ENCODE results near the gene MALRD1. TPM values are rescaled to one million over a fixed set of nuclear protein-coding genes. Genes with fewer than 3 reads are reported as not detected.

The MALRD1 gene
- total RNA-seq, 1 experiment from 2014 or later, result 0.50 TPM

DNA sequence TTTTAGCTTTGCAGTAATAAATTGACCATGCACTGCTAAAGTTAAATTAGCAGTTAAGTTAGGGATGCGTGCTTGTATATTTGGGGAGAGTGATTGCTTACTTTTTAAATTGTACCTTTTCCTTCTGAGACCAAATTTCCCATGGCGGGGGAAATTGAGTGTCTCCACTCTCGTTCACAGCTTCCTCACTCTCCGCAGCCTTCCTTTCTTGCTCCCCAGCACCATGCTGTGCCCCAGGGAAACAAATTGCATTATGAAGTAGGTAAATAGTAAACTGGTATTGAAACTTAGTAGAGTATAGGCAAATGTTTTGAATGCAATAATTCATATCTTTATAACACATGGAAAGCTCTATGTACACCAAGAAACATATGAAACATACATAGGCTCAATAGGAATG, 85.4 kb downstream of the MALRD1 start:
- Mint-ChIP-seq H3K4me1 (peaks cover 8% of the 10 kb centered on the region), H3K4me3 (no peak overlapping the region), H3K27ac (no peak overlapping the region), H3K9me3 (no peaks in the 10 kb centered on the region), H3K27me3 (ENCODE audit: low read depth) (no peaks in the 10 kb centered on the region), H3K36me3 (no peaks in the 10 kb centered on the region)
- CTCF ChIA-PET, result interaction anchor here (0.8 kb wide), 1 partner anchor 35 kb away, joined by 3 read pairs; no protein-coding TSS in a partner anchor
- TF ChIP-seq SOX15 (CRISPR knock-in tag; IDR thresholded peaks at IDR 0.05) (no peak), NFATC4 (CRISPR knock-in tag; IDR thresholded peaks at IDR 0.05) (no peak), JUN (CRISPR knock-in tag; IDR thresholded peaks at IDR 0.05) (no peak)
- TF ChIP-seq, protein P1, sequence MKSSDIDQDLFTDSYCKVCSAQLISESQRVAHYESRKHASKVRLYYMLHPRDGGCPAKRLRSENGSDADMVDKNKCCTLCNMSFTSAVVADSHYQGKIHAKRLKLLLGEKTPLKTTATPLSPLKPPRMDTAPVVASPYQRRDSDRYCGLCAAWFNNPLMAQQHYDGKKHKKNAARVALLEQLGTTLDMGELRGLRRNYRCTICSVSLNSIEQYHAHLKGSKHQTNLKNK (CRISPR knock-in tag; IDR thresholded peaks at IDR 0.05), result no peak
- TF ChIP-seq, protein P2, sequence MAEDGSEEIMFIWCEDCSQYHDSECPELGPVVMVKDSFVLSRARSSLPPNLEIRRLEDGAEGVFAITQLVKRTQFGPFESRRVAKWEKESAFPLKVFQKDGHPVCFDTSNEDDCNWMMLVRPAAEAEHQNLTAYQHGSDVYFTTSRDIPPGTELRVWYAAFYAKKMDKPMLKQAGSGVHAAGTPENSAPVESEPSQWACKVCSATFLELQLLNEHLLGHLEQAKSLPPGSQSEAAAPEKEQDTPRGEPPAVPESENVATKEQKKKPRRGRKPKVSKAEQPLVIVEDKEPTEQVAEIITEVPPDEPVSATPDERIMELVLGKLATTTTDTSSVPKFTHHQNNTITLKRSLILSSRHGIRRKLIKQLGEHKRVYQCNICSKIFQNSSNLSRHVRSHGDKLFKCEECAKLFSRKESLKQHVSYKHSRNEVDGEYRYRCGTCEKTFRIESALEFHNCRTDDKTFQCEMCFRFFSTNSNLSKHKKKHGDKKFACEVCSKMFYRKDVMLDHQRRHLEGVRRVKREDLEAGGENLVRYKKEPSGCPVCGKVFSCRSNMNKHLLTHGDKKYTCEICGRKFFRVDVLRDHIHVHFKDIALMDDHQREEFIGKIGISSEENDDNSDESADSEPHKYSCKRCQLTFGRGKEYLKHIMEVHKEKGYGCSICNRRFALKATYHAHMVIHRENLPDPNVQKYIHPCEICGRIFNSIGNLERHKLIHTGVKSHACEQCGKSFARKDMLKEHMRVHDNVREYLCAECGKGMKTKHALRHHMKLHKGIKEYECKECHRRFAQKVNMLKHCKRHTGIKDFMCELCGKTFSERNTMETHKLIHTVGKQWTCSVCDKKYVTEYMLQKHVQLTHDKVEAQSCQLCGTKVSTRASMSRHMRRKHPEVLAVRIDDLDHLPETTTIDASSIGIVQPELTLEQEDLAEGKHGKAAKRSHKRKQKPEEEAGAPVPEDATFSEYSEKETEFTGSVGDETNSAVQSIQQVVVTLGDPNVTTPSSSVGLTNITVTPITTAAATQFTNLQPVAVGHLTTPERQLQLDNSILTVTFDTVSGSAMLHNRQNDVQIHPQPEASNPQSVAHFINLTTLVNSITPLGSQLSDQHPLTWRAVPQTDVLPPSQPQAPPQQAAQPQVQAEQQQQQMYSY (CRISPR knock-in tag; IDR thresholded peaks at IDR 0.05), result no peak
- TF ChIP-seq, protein P3, sequence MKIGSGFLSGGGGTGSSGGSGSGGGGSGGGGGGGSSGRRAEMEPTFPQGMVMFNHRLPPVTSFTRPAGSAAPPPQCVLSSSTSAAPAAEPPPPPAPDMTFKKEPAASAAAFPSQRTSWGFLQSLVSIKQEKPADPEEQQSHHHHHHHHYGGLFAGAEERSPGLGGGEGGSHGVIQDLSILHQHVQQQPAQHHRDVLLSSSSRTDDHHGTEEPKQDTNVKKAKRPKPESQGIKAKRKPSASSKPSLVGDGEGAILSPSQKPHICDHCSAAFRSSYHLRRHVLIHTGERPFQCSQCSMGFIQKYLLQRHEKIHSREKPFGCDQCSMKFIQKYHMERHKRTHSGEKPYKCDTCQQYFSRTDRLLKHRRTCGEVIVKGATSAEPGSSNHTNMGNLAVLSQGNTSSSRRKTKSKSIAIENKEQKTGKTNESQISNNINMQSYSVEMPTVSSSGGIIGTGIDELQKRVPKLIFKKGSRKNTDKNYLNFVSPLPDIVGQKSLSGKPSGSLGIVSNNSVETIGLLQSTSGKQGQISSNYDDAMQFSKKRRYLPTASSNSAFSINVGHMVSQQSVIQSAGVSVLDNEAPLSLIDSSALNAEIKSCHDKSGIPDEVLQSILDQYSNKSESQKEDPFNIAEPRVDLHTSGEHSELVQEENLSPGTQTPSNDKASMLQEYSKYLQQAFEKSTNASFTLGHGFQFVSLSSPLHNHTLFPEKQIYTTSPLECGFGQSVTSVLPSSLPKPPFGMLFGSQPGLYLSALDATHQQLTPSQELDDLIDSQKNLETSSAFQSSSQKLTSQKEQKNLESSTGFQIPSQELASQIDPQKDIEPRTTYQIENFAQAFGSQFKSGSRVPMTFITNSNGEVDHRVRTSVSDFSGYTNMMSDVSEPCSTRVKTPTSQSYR (CRISPR knock-in tag; IDR thresholded peaks at IDR 0.05), result no peak
- TF ChIP-seq, protein P4, sequence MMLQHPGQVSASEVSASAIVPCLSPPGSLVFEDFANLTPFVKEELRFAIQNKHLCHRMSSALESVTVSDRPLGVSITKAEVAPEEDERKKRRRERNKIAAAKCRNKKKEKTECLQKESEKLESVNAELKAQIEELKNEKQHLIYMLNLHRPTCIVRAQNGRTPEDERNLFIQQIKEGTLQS (CRISPR knock-in tag; conservative IDR thresholded peaks at IDR 0.05), result no peak
- ATAC-seq (0 out of 2 replicates have a peak, but pooled peaks have one; percentile 51), DNase-seq (ENCODE audit: low spot score) (no peak)
- POLR2A ChIA-PET, result no interaction called here

DNA sequence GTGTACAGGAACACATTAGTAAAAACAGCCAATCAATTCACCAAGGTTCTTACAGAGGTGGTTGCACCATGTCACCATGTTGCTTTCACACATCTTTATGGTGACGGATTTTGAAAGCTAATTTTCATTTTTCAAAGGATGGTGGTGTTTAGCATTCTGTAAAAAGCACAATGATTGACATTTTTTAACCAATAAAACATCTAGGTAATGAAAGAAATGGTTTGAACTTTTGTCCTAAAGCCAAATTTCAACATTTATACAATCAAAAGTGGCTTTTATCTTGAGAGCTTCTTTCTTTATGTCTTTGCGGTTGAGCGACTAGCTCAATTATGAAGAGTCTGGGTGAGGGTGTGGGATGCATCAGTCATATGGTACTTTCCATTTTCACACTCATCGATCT, 94.4 kb downstream of the MALRD1 start:
- ChIA-PET POLR2A (no interaction called here), CTCF (no interaction called here)
- TF ChIP-seq ZNF396 (CRISPR knock-in tag; IDR thresholded peaks at IDR 0.05; ENCODE audit: borderline replicate concordance), result no peak
- TF ChIP-seq, protein P5, sequence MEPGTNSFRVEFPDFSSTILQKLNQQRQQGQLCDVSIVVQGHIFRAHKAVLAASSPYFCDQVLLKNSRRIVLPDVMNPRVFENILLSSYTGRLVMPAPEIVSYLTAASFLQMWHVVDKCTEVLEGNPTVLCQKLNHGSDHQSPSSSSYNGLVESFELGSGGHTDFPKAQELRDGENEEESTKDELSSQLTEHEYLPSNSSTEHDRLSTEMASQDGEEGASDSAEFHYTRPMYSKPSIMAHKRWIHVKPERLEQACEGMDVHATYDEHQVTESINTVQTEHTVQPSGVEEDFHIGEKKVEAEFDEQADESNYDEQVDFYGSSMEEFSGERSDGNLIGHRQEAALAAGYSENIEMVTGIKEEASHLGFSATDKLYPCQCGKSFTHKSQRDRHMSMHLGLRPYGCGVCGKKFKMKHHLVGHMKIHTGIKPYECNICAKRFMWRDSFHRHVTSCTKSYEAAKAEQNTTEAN (CRISPR knock-in tag; IDR thresholded peaks at IDR 0.05), result no peak
- TF ChIP-seq, protein P6, sequence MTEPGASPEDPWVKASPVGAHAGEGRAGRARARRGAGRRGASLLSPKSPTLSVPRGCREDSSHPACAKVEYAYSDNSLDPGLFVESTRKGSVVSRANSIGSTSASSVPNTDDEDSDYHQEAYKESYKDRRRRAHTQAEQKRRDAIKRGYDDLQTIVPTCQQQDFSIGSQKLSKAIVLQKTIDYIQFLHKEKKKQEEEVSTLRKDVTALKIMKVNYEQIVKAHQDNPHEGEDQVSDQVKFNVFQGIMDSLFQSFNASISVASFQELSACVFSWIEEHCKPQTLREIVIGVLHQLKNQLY (CRISPR knock-in tag; IDR thresholded peaks at IDR 0.05), result no peak
- no peak for TF ChIP-seq RORB (CRISPR knock-in tag; IDR thresholded peaks at IDR 0.05)
- TF ChIP-seq, protein P7, sequence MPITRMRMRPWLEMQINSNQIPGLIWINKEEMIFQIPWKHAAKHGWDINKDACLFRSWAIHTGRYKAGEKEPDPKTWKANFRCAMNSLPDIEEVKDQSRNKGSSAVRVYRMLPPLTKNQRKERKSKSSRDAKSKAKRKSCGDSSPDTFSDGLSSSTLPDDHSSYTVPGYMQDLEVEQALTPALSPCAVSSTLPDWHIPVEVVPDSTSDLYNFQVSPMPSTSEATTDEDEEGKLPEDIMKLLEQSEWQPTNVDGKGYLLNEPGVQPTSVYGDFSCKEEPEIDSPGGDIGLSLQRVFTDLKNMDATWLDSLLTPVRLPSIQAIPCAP (CRISPR knock-in tag; IDR thresholded peaks at IDR 0.05), result no peak
- TF ChIP-seq, protein P8, sequence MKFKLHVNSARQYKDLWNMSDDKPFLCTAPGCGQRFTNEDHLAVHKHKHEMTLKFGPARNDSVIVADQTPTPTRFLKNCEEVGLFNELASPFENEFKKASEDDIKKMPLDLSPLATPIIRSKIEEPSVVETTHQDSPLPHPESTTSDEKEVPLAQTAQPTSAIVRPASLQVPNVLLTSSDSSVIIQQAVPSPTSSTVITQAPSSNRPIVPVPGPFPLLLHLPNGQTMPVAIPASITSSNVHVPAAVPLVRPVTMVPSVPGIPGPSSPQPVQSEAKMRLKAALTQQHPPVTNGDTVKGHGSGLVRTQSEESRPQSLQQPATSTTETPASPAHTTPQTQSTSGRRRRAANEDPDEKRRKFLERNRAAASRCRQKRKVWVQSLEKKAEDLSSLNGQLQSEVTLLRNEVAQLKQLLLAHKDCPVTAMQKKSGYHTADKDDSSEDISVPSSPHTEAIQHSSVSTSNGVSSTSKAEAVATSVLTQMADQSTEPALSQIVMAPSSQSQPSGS (CRISPR knock-in tag; IDR thresholded peaks at IDR 0.05; ENCODE audit: borderline replicate concordance, low read depth), result no peak
- TF ChIP-seq, protein P1 (CRISPR knock-in tag; IDR thresholded peaks at IDR 0.05), result no peak
- TF ChIP-seq, protein P9, sequence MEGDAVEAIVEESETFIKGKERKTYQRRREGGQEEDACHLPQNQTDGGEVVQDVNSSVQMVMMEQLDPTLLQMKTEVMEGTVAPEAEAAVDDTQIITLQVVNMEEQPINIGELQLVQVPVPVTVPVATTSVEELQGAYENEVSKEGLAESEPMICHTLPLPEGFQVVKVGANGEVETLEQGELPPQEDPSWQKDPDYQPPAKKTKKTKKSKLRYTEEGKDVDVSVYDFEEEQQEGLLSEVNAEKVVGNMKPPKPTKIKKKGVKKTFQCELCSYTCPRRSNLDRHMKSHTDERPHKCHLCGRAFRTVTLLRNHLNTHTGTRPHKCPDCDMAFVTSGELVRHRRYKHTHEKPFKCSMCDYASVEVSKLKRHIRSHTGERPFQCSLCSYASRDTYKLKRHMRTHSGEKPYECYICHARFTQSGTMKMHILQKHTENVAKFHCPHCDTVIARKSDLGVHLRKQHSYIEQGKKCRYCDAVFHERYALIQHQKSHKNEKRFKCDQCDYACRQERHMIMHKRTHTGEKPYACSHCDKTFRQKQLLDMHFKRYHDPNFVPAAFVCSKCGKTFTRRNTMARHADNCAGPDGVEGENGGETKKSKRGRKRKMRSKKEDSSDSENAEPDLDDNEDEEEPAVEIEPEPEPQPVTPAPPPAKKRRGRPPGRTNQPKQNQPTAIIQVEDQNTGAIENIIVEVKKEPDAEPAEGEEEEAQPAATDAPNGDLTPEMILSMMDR (IDR thresholded peaks at IDR 0.05), result no peak

More for the DNA sequence above, 94.4 kb downstream of the MALRD1 start:
- DNase-seq (ENCODE audit: low spot score) (no peak), ATAC-seq (no peak)
- H3K4me1 Mint-ChIP-seq, result no peaks in the 10 kb centered on the region
- H3K36me3 Mint-ChIP-seq, result no peaks in the 10 kb centered on the region
- no peak overlapping the region for H3K4me3 Mint-ChIP-seq
- H3K27me3 Mint-ChIP-seq (ENCODE audit: low read depth), result no peaks in the 10 kb centered on the region
- no peak overlapping the region for H3K27ac Mint-ChIP-seq
- no peaks in the 10 kb centered on the region for H3K9me3 Mint-ChIP-seq
